ENCODE measurements around the gene C3orf85.

C3orf85 gene

DNA sequence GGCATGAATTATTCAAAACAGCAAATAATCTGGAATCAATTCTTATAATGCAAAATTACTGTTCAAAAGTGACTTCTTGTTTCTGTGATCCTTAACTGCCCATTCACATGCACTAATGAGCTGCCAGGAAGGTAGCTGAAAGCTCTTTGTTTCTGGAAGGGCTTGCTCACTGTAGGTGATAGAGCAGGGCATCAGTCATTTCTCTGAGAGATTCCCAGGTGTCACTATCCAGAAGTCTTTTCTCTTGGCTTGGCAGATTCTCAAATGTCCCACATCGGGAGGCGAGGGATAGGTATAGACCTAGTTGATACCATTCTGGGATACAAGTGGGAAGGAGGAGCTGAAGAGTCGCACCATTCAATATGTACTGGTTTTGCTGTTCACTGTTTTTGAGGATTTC is 35.0 kb downstream of the C3orf85 start:
- H3F3A ChIP-seq (ENCODE audit: insufficient read depth): no peaks in the 10 kb centered on the region
- H3K27ac ChIP-seq (ENCODE audit: low read depth, low read length): no peak overlapping the region
- no peaks in the 10 kb centered on the region for H3K36me3 ChIP-seq (ENCODE audit: low read length)
- TF ChIP-seq, protein P1, sequence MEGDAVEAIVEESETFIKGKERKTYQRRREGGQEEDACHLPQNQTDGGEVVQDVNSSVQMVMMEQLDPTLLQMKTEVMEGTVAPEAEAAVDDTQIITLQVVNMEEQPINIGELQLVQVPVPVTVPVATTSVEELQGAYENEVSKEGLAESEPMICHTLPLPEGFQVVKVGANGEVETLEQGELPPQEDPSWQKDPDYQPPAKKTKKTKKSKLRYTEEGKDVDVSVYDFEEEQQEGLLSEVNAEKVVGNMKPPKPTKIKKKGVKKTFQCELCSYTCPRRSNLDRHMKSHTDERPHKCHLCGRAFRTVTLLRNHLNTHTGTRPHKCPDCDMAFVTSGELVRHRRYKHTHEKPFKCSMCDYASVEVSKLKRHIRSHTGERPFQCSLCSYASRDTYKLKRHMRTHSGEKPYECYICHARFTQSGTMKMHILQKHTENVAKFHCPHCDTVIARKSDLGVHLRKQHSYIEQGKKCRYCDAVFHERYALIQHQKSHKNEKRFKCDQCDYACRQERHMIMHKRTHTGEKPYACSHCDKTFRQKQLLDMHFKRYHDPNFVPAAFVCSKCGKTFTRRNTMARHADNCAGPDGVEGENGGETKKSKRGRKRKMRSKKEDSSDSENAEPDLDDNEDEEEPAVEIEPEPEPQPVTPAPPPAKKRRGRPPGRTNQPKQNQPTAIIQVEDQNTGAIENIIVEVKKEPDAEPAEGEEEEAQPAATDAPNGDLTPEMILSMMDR (IDR thresholded peaks at IDR 0.05; ENCODE audit: insufficient read depth, low read length, poor library complexity, severe bottlenecking): no peak
- no peak for TF ChIP-seq EZH2phosphoT487 (conservative IDR thresholded peaks at IDR 0.05; ENCODE audit: low read length)
- no peaks in the 10 kb centered on the region for H3K79me2 ChIP-seq (ENCODE audit: insufficient read depth, low read length)
- 0 out of 2 replicates have a peak, but pooled peaks cover 4% of the 10 kb centered on the region for H3K9me2 ChIP-seq (replicated peaks; ENCODE audit: insufficient read depth, low read length)
- H3K4me3 ChIP-seq (ENCODE audit: insufficient read depth, low read length, poor library complexity, severe bottlenecking): no peak overlapping the region
- no peak overlapping the region for H3K4me2 ChIP-seq (ENCODE audit: low read depth, low read length, poor library complexity, severe bottlenecking)
- H3K27me3 ChIP-seq (ENCODE audit: low read length): no peaks in the 10 kb centered on the region
- no peak overlapping the region for H3K9ac ChIP-seq (ENCODE audit: low read length)
- no peaks in the 10 kb centered on the region for H4K20me1 ChIP-seq (ENCODE audit: low read depth, low read length)
- H2AFZ ChIP-seq (ENCODE audit: low read depth, low read length, severe bottlenecking): no peak overlapping the region
- H3K9me3 ChIP-seq (ENCODE audit: insufficient read depth, low read length): no peaks in the 10 kb centered on the region

DNA sequence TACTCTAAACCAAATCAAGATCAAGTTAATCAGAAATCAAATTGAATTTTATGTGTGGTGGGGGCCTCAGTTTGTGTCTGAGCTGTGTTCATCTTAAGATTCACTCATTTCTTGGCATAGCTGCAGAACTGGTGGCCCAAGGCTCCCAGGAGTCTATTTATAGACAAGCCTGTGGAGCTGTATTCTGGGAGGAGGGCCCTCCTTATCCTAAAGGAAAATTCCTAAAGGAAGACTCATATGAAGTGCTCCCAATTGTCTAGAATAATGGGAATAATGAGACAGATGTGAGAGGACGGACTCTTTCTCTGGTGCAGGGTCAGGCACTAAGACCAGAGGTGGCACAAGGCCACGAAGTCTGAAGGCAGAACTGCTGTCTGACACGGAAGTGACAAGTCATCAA is 38.9 kb downstream of the C3orf85 start:
- H3K36me3 ChIP-seq (ENCODE audit: low read length): no peaks in the 10 kb centered on the region
- H3K9me3 ChIP-seq (ENCODE audit: insufficient read depth, low read length): no peaks in the 10 kb centered on the region
- 0 out of 2 replicates have a peak, but pooled peaks cover 4% of the 10 kb centered on the region for H3K9me2 ChIP-seq (replicated peaks; ENCODE audit: insufficient read depth, low read length)
- H4K20me1 ChIP-seq (ENCODE audit: low read depth, low read length): no peaks in the 10 kb centered on the region
- H3K79me2 ChIP-seq (ENCODE audit: insufficient read depth, low read length): no peaks in the 10 kb centered on the region
- H3K4me2 ChIP-seq (ENCODE audit: low read depth, low read length, poor library complexity, severe bottlenecking): no peak overlapping the region
- no peak overlapping the region for H2AFZ ChIP-seq (ENCODE audit: low read depth, low read length, severe bottlenecking)
- H3K27ac ChIP-seq (ENCODE audit: low read depth, low read length): no peak overlapping the region
- H3K9ac ChIP-seq (ENCODE audit: low read length): no peak overlapping the region
- no peaks in the 10 kb centered on the region for H3K27me3 ChIP-seq (ENCODE audit: low read length)
- no peak for TF ChIP-seq EZH2phosphoT487 (conservative IDR thresholded peaks at IDR 0.05; ENCODE audit: low read length)
- TF ChIP-seq, protein P1 (IDR thresholded peaks at IDR 0.05; ENCODE audit: insufficient read depth, low read length, poor library complexity, severe bottlenecking): no peak
- H3F3A ChIP-seq (ENCODE audit: insufficient read depth): no peaks in the 10 kb centered on the region
- no peak overlapping the region for H3K4me3 ChIP-seq (ENCODE audit: insufficient read depth, low read length, poor library complexity, severe bottlenecking)

DNA sequence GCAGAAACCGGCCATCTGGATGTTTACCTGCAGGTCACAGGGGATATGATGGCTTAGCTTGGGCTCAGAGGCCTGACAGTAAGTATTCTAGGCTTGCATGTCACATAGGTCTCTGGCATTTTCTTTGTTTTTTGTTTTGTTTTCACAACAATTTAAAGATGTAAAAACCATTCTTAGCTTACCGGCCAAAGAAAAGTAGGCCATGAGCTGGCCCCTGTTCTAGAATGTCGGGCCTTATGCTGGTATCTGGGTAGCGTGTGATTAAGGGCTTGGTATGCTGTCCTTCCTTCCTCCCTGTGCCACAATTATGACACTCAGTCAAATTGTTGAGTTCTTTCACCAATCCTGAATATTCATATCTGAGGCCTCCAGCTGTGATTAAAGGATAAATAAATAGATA is 40.2 kb downstream of the C3orf85 start:
- TF ChIP-seq, protein P1 (IDR thresholded peaks at IDR 0.05; ENCODE audit: insufficient read depth, low read length, poor library complexity, severe bottlenecking): no peak
- no peak for TF ChIP-seq EZH2phosphoT487 (conservative IDR thresholded peaks at IDR 0.05; ENCODE audit: low read length)
- Histone ChIP-seq H2AFZ (ENCODE audit: low read depth, low read length, severe bottlenecking) (no peak overlapping the region), H3F3A (ENCODE audit: insufficient read depth) (no peaks in the 10 kb centered on the region), H3K27ac (ENCODE audit: low read depth, low read length) (no peak overlapping the region), H3K9me3 (ENCODE audit: insufficient read depth, low read length) (no peaks in the 10 kb centered on the region), H3K9me2 (replicated peaks; ENCODE audit: insufficient read depth, low read length) (0 out of 2 replicates have a peak, but pooled peaks cover 4% of the 10 kb centered on the region), H3K36me3 (ENCODE audit: low read length) (no peaks in the 10 kb centered on the region), H3K4me2 (ENCODE audit: low read depth, low read length, poor library complexity, severe bottlenecking) (no peak overlapping the region), H3K9ac (ENCODE audit: low read length) (no peak overlapping the region), H3K4me3 (ENCODE audit: insufficient read depth, low read length, poor library complexity, severe bottlenecking) (no peak overlapping the region), H3K27me3 (ENCODE audit: low read length) (no peaks in the 10 kb centered on the region), H3K79me2 (ENCODE audit: insufficient read depth, low read length) (no peaks in the 10 kb centered on the region), H4K20me1 (ENCODE audit: low read depth, low read length) (no peaks in the 10 kb centered on the region)

All from SU-DHL-6 (cell line).